Measurements from ENCODE around the gene HPS3.

Gene HPS3

GRCh38 chr3:149129326-149130205 lies at the start of gene HPS3:
Gene HPS3, plus strand, starts transcription at chr3:149129638. Its CDS starts 86 bp downstream, at chr3:149129724.
- peaks cover 24% of the 10 kb centered on the region for H3K4me1 ChIP-seq
- H3K36me3 ChIP-seq, result peaks cover 13% of the 10 kb centered on the region
- peak within 1 kb of the TSS; percentile 81 for H3K9ac ChIP-seq
- H3K4me2 ChIP-seq, result peak within 1 kb of the TSS; percentile 68
- no peaks in the 10 kb centered on the region for H4K20me1 ChIP-seq
- H3K27me3 ChIP-seq, result no peaks in the 10 kb centered on the region
- TF ChIP-seq Cebpa-rat (IDR thresholded peaks at IDR 0.05), result no peak
- H3K27ac ChIP-seq, result peak within 1 kb of the TSS; percentile 72
- H3K4me3 ChIP-seq, result peak within 1 kb of the TSS; percentile 89
- no peaks in the 10 kb centered on the region for H3K9me3 ChIP-seq

GRCh38 chr3:149080011-149080698 lies 49.3 kb upstream of the HPS3 start:
- Histone ChIP-seq H3K4me1 (peaks cover 13% of the 10 kb centered on the region), H4K20me1 (peaks cover 38% of the 10 kb centered on the region), H3K9me3 (no peaks in the 10 kb centered on the region), H3K27me3 (no peaks in the 10 kb centered on the region), H3K4me3 (no peak overlapping the region), H3K4me2 (no peak overlapping the region), H3K36me3 (peaks cover 76% of the 10 kb centered on the region), H3K27ac (no peak overlapping the region), H3K9ac (no peak overlapping the region)
- no peak for TF ChIP-seq Cebpa-rat (IDR thresholded peaks at IDR 0.05)

- Histone ChIP-seq H4K20me1 (peaks cover 39% of the 10 kb centered on the region), H3K27ac (no peak overlapping the region), H3K9me3 (no peaks in the 10 kb centered on the region), H3K36me3 (peaks cover 71% of the 10 kb centered on the region), H3K9ac (no peak overlapping the region), H3K4me2 (no peak overlapping the region), H3K4me1 (peaks cover 17% of the 10 kb centered on the region), H3K4me3 (no peak overlapping the region), H3K27me3 (no peaks in the 10 kb centered on the region)
- no peak for TF ChIP-seq Cebpa-rat (IDR thresholded peaks at IDR 0.05)
Observed at GRCh38 chr3:149080699-149081091, 48.7 kb upstream of the HPS3 start.

GRCh38 chr3:149081772-149082171 lies 47.7 kb upstream of the HPS3 start:
- H3K27me3 ChIP-seq, result no peaks in the 10 kb centered on the region
- no peak overlapping the region for H3K4me3 ChIP-seq
- TF ChIP-seq Cebpa-rat (IDR thresholded peaks at IDR 0.05), result no peak
- no peaks in the 10 kb centered on the region for H3K9me3 ChIP-seq
- no peak overlapping the region for H3K4me2 ChIP-seq
- no peak overlapping the region for H3K27ac ChIP-seq
- H3K4me1 ChIP-seq, result peaks cover 18% of the 10 kb centered on the region
- H4K20me1 ChIP-seq, result peaks cover 41% of the 10 kb centered on the region
- H3K36me3 ChIP-seq, result peaks cover 63% of the 10 kb centered on the region
- H3K9ac ChIP-seq, result no peak overlapping the region

GRCh38 chr3:149085828-149086231 lies 43.6 kb upstream of the HPS3 start:
- peak overlapping the region; percentile 90 for H3K4me2 ChIP-seq
- no peaks in the 10 kb centered on the region for H3K27me3 ChIP-seq
- peak overlapping the region; percentile 68 for H3K27ac ChIP-seq
- peaks cover 31% of the 10 kb centered on the region; the same call in 1 of the 2 replicates for H3K36me3 ChIP-seq
- H4K20me1 ChIP-seq, result peaks cover 24% of the 10 kb centered on the region
- peak overlapping the region; percentile 83 for H3K9ac ChIP-seq
- no peak for TF ChIP-seq Cebpa-rat (IDR thresholded peaks at IDR 0.05)
- H3K9me3 ChIP-seq, result peaks cover 6% of the 10 kb centered on the region; the same call in 1 of the 2 replicates
- peak overlapping the region; percentile 79 for H3K4me3 ChIP-seq
- peaks cover 25% of the 10 kb centered on the region for H3K4me1 ChIP-seq

- TF ChIP-seq Cebpa-rat (IDR thresholded peaks at IDR 0.05), result no peak
- peaks cover 27% of the 10 kb centered on the region for H3K4me1 ChIP-seq
- peaks cover 28% of the 10 kb centered on the region; the same call in 1 of the 2 replicates for H3K36me3 ChIP-seq
- no peaks in the 10 kb centered on the region for H3K27me3 ChIP-seq
- H3K9me3 ChIP-seq, result peaks cover 6% of the 10 kb centered on the region; the same call in 1 of the 2 replicates
- peaks cover 24% of the 10 kb centered on the region for H4K20me1 ChIP-seq
- peak within 1 kb of the TSS; percentile 83 for H3K9ac ChIP-seq
- peak within 1 kb of the TSS; percentile 79 for H3K4me3 ChIP-seq
- peak within 1 kb of the TSS; percentile 68 for H3K27ac ChIP-seq
- peak within 1 kb of the TSS; percentile 90 for H3K4me2 ChIP-seq
Observed at GRCh38 chr3:149086232-149086988, 43.0 kb upstream of the HPS3 start, which contains the start of gene HLTF. Gene HLTF, minus strand, starts transcription at chr3:149086533. Its CDS starts 197 bp downstream, at chr3:149086336.

- no peak overlapping the region; the same call in 1 of the 2 replicates for H3K27ac ChIP-seq
- H3K4me2 ChIP-seq, result peak overlapping the region; percentile 61; the same call in 1 of the 2 replicates
- H3K4me3 ChIP-seq, result 0 out of 2 replicates have a peak overlapping the region, but pooled peaks have one; percentile 79
- H3K36me3 ChIP-seq, result peaks cover 20% of the 10 kb centered on the region; the same call in 1 of the 2 replicates
- H3K9me3 ChIP-seq, result peaks cover 6% of the 10 kb centered on the region; the same call in 1 of the 2 replicates
- peaks cover 24% of the 10 kb centered on the region for H4K20me1 ChIP-seq
- H3K27me3 ChIP-seq, result no peaks in the 10 kb centered on the region
- peaks cover 27% of the 10 kb centered on the region for H3K4me1 ChIP-seq
- TF ChIP-seq Cebpa-rat (IDR thresholded peaks at IDR 0.05), result no peak
- no peak overlapping the region for H3K9ac ChIP-seq
Observed at GRCh38 chr3:149087208-149087607, 42.2 kb upstream of the HPS3 start.

GRCh38 chr3:149089395-149089794 lies 40.0 kb upstream of the HPS3 start:
- Histone ChIP-seq H4K20me1 (peaks cover 15% of the 10 kb centered on the region), H3K9ac (no peak overlapping the region), H3K4me1 (peaks cover 22% of the 10 kb centered on the region), H3K27me3 (no peaks in the 10 kb centered on the region), H3K9me3 (peaks cover 6% of the 10 kb centered on the region; the same call in 1 of the 2 replicates), H3K27ac (no peak overlapping the region), H3K4me3 (no peak overlapping the region), H3K4me2 (no peak overlapping the region), H3K36me3 (peaks cover 3% of the 10 kb centered on the region; the same call in 1 of the 2 replicates)
- TF ChIP-seq Cebpa-rat (IDR thresholded peaks at IDR 0.05), result no peak

- Histone ChIP-seq H3K4me1 (peaks cover 11% of the 10 kb centered on the region), H4K20me1 (peaks cover 4% of the 10 kb centered on the region), H3K36me3 (no peaks in the 10 kb centered on the region), H3K9me3 (peaks cover 6% of the 10 kb centered on the region; the same call in 1 of the 2 replicates), H3K27me3 (no peaks in the 10 kb centered on the region), H3K9ac (no peak overlapping the region), H3K4me2 (peak overlapping the region; percentile 17; the same call in 1 of the 2 replicates), H3K27ac (no peak overlapping the region), H3K4me3 (no peak overlapping the region)
- TF ChIP-seq Cebpa-rat (IDR thresholded peaks at IDR 0.05), result no peak
Observed at GRCh38 chr3:149090461-149090860, 39.0 kb upstream of the HPS3 start.

Measured in BLaER1 (cell line).